ENCODE data around the gene MYL2.

The MYL2 gene

DNA sequence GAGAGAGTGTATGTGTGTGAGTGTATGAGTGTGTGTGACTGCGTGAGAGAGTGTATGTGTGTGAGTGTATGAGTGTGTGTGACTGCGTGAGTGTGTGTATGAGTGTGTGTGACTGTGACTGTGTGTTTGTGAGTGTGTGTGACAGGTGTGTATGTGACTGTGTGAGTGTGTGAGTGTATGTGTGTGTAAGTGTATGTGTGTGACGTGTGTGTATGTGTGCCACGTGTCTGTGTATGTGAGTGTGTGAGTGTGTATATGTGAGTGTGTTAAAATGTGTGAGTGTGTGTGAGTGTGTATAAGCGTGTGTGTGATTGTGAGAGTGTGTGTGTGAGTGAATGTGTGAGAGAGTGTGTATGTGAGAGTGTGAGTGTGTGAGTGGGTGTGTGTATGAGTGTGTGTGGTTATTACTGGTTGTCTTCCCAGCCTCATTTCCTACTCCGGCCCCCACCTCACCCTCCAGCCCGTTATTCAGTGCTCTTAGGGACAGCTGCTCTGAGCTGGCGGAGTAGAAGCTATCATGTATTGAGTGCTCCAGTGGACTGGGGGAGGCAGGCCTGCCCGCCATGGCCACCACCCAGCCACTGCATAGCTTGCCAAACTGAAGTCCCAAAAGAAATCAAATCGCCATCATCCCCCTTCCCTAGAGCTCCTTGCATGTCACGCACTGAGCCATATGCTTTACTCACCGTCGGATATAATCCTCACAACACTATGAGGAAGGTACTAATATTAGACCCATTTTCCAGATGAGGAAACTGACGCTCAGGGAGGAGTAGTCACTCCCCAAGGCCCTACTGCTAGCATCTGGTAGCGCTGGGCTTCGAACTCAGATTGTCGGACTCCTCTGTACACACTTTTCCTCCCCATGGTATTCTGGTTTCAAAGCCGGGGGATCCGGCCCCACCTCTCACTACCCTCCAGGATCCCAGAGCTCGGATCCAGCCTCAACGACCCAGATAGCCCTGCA, 10.3 kb upstream of the MYL2 start:
- DNase-seq (ENCODE audit: low spot score), result no peak

DNA sequence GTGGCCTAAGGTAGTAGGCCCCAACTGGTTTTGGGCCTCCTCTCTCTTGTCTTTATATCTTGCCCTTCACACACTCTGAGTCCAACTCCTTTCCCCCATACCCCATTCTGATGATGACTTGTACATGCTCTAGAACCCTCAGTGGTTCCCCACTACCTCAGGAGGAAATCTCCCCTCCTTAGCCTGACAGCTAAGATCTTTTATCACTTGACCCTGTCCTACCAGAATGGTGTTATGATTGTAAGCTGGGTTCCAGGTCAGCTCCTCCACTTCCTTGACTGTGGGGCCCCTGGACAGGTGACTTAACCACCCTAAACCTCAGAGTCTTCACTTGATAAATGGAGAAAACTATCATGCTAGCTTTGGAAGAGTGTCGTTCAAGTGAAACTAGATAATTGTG, 9.4 kb upstream of the MYL2 start:
- no peak for DNase-seq (ENCODE audit: low spot score)

DNA sequence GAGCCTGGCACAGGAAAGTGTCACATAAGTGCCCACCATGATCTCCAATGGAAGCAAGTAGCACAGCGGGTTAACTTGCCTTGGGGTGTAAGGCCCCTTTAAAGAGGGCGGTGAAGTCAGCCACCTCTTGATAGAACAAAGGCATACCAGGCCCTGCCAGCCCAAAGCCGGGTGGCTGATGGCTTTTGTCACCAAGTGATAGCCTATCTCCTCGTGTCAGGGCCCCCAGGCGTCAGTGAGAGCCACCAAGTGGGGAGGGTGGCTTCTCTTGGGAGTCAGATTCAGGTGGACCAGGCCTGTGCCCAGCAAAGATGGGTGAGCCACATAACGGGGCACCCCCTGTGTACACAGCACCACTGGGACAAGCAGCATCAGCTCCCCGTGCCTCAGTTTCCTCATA, 8.3 kb upstream of the MYL2 start:
- no peak for DNase-seq (ENCODE audit: low spot score)

DNA sequence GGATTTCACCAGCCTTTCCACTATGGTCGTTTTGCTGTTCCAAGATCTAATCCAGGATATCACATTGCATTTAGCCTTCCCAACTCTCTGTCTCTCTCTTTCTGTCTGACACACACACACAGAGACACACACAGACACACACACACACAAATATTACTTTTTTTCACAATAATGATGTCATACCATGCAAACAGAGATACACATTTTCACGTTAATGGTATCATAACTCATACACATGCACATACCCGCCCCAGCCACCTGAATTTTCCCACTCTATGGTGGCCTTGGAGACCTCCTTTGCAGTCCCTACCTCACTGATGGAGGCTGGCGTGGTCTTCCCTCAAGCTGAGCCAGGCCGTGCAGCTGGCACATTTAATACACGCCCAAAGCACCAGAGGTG, 7.2 kb upstream of the MYL2 start:
- DNase-seq (ENCODE audit: low spot score), result no peak

DNA sequence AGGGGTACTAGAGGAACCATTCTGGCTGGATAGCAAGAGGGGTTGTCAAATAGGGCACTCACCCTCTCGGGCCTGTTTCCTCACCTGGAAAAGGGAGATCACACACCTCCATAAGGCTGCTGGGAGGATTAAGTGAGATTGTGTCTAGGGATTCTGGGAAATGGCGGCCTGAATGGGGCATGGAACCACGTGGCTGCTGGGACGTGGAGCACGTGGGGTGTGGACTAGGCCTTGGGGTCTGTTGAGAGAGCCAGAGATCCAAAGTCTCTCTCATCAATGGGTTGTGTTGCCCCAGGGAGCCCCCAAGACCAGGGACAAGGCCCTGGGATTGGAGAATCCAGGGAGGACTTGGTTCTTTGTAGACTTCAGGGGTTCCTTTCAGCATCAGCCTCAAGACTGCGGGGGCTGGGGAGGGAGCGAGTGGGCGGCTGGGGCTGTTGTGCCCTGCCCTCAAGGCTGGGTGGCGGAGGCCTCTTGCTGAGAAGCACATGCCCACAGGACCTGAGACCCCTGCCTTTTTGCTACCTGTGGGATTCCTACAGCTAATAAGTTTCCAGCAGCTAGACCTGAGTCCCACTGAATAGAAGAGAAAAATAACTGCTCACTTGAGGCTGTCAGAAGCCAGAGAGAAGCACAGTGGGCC, 3.4 kb upstream of the MYL2 start:
- DNase-seq (ENCODE audit: low spot score), result no peak

DNA sequence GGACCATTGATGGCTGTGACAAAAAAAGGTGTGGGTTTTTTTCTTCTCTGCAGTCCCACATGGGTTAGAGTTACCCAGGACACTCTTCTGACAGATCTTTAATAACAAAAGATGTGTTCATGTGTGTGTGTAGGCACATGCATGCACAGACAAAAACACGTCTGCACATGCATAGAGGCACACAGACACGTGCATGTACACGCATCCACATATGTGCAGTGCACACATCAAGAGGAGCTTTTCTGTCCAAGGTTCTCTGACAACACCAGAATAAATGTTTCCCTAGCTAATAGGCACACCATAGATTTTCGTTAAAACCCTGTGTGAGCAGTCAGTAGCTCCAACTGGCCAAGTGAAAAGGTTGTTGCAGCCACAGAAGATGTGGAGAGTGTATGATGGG, 2.8 kb upstream of the MYL2 start:
- no peak for DNase-seq (ENCODE audit: low spot score)

DNA sequence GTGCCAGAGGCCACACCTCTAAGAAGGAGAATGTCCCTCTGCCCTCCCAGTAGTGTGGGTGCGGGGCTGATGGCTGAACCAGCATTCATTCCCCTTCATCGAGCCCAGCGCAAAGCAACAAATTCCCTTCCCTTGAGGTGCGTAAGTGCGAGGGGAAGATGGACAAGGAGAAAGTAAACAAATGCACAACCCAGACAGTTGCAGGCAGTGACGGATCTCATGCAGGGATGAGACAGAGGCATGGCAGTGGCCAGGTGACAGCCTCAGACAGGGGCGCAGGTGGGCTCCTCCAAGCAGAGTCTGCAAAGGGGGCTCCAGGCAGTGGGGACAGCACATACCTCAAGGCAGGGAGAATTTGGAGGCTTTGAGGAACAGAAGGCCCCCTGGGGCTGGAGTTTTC, 2.3 kb upstream of the MYL2 start:
- DNase-seq (ENCODE audit: low spot score), result no peak

DNA sequence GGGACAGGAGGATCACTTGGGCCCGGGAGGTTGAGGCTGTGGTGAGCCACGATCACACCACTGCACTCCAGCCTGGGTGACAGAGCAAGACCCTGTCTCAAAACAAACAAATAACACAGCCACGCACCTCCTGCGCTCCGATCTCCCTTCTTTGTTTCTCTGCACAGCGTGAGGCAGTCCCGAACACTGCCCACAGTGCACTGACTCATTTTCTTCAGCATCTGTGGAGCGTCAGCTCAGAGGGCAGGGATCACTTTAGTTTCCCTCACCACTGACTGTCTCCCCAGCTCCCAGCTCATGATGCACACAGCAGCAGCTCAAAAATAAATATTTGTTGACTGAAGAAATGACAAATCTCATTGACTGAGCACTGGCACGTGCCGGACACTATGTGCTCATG, 883 bp upstream of the MYL2 start:
- DNase-seq (ENCODE audit: low spot score), result no peak

DNA sequence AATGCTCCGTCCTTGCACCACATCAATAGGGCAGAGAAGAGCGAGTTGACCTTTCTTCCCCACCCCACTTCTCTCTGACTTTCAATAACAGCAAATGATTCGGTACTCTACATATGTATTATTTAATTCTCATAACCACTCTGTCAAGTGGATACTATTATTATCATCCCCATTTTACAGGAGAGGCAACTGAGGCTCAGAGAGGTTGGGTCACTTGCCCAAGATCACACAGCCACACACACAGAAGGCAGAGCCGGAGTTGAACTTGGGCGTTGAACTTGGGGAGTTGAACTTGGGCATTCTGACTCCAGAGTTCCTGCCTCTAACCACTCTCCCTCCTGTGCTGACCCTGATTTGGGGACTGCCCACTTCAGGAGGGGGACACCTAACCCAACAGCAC, 659 bp downstream of the MYL2 start:
- DNase-seq (ENCODE audit: low spot score), result no peak

DNA sequence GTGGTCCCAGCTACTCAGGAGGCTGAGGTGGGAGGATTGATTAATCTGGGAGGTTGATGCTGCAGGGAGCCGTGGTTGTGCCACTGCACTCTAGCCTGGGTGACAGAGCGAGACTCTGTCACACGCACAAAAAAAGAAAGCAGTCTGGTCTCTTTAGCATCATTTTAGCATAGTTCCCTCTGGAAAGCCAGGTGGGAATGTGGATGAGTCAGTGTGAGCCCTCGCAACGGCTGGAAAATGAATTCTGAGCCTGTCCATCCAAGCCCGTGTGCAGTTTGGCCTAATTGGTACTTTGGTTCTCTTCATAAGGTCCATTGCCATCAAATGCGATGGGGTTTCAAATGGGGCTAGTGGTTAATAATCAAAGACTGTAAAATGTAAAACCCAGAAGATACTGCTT, 2.4 kb downstream of the MYL2 start:
- no peak for DNase-seq (ENCODE audit: low spot score)

DNA sequence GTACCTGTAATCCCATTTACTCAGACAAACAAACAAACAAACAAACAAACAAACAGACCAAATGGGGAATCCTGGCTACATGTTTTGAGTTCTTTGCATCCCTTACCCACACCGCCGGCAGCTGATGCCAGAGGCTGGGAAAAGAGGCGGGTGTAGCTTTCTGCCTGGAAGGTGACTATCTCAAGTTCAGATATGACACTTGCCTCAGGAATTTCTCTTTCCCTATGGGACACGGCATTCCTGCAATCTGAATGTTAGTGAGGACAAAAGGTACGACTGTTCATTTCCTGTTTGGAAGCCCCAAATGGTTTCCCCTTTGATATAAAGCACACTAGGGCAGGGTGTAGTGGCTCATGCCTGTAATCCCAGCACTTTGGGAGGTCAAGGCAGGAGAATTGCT, 2.9 kb downstream of the MYL2 start:
- no peak for DNase-seq (ENCODE audit: low spot score)

DNA sequence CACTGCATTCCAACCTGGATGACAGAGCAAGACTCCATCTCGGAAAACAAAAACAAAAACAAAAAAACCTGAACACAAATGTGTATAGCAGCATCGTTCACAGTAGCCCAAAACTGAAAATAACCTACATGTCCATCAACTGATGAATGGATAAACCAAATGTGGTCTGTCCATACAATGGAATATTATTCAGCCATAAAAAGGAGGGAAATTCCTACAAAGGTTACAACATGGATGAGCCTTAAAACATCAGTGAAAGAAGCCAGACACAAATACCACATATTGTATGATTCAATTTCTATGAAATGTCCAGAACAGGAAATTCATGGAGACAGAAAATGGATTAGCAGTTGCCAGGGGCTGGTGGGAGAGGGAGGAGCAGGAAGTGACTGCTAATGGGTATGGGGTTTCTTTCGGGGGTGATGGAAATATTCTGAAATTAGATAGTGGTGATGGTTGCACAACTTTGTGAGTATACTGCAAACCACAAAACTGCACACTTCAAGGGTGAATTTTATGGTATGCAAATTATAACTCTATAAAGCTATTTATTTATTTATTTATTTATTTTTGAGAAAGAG, 4.0 kb downstream of the MYL2 start:
- no peak for DNase-seq (ENCODE audit: low spot score)

DNA sequence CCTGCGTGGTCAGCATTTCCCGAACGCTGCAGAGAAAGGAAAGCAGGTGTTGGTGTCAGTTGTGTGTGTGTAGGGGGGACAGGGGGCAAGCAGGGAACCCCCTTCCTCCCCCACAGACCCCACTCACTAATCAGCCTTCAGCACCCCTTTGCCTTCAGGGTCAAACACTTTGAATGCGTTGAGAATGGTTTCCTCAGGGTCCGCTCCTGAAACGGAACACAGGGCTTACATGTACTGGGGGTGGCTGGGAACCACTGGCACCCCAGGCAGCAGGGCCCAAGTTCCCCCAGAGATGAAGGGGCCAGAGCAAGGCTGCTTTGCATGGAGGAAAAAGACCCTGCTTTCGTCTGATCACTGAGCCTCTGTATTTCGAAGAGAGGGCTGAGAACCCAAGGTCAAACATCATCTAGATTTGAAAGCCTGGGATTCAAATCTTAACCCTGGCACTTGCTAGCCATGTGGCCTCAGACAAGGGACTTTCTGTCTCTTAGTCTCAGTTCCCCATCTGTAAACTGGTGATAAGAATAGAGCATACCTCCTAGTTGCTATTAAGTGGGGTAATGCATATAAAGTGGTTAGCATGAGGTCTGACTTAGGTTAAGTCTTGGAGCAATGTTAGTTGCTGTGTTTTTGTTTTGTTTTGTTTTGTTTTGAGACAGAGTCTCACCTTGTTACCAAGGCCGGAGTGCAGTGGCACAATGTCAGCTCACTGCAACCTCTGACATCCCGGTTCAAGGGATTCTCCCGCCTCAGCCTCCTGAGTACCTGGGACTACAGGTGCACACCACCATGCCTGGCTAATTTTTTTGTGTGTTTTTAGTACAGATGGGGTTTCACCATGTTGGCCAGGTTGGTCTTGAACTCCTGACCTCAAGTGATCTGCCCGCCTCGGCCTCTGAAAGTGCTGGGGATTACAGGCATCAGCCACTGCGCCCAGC, 7.0 kb downstream of the MYL2 start:
- no peak for DNase-seq (ENCODE audit: low spot score)

DNA sequence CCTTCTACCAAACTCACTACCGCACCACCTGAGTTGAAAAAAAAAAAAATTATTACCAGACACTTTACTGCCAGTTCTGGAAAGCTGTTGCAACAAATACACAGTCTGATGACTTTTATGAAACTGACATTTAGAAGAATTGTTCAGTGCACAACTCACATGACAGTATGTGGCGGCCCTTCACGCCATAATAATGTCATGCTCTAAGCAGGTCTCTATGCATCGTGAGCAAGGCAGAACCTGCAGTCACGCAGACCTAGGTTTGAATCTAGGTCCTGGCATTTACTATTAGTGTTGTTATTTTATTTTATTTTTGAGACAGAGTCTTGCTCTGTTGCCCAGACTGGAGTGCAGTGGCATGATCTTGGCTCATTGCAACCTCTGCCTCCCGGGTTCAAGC, 8.1 kb downstream of the MYL2 start:
- DNase-seq (ENCODE audit: low spot score), result no peak

DNA sequence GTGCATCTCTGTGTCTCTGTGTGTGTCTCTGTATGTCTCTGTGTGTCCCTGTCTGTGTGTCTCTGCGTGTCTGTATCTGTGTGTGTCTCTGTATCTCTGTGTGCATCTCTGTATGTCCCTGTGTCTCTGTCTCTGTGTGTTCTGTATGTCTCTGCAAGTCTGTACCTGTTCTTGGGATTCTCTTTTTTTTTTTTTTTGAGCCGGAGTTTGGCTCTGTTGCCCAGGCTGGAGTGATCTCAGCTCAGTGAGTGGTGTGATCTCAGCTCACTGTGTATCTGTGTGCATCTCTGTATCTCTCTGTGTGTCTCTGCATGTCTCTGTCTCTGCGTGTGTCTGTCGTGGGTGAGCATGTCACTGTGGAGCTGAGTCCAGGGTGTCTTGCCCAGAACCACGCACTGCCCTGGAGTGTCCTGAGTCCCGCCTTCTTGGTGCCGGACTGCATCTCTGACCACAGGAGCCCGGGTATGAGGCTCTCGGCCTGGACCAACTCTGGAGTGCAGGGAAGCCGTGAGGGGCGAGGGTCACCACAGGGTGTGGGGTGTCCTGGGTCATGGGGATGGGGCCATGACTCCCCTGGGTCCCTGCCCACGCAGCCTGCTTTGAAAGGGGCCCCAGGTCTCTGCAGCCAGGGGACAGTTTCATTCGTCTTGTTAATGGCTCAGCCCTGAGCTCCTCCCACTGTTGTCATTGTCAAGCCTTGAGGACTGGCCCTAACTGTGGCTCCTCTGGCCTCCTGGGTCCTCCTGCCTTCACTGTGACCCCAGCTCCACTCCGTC, 11.8 kb downstream of the MYL2 start:
- no peak for DNase-seq (ENCODE audit: low spot score)

DNA sequence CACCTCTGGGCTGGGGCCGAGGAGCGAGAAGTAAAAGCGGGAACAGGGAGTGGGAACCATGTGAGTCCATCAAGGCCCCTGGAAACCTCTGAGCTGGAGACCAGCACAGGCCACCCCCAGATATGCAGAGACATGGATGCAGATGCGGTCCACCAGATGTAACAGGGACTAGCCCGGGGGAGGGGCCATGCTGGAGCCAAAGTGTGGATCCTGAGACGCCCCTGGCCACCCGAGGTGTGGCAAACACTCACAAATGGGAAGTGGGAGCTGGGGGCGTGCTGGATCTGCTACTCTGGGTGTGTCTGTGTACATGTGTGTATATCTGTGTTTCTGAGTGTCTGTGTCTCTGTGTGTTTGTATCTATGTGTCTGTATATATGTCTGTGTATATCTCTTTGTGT, 12.8 kb downstream of the MYL2 start:
- DNase-seq (ENCODE audit: low spot score), result no peak

DNA sequence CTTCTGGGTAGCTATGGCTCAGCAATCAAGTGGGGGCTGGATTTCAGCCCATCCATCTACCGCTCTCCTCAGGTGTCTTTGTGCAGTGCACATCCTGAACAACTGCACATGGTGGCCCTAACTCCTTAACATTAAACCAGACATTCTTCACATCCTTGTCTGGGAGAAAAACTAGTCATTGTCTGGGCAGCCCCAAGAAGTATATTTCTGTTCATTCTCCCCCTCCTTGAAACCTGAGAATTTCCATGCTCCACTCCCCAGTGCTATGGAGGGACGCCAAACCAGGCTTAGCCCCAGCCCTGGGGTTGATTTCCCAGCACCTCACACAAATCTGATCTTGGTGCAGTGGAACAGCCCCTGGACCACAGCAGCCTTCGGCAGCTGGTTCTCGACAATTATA, 13.4 kb downstream of the MYL2 start:
- no peak for DNase-seq (ENCODE audit: low spot score)

DNA sequence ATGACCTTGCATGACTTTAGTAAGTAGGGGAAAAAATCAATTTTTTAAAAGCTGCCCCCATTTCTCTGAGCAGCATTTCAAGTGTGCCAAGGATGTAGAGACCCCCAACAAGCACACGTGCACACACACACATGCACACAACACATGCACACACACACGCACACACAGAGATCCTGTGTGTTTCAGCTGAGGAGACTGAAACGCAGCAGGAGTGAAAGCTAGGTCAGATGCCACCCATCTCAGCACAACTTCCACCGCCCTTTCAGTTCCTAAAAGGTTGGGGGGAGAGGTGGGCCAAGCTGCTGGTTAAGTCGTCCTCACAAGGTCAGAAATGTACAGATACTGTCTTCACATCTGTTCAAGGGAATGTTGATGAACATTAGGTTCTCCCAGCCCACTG, 13.9 kb downstream of the MYL2 start:
- no peak for DNase-seq (ENCODE audit: low spot score)

DNA sequence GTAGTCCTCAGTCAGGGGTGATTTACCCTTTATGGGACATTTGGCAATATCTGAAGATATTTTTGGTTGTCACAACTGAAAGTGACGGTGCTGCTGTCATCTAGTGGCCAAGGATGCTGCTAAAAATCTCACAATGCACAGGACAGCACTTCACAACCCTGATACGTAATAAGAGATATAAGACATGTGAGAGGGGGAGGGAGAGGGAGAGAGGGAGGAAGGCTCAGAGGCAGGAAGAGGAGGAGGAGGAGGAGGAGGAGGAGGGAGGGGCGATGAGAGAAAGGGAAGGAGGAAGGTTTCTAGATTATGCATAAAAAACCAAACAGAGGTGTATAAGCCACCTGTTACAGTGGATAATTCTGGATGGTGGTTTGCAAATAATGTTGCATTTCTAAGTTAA, 14.3 kb downstream of the MYL2 start:
- DNase-seq (ENCODE audit: low spot score), result no peak

DNA sequence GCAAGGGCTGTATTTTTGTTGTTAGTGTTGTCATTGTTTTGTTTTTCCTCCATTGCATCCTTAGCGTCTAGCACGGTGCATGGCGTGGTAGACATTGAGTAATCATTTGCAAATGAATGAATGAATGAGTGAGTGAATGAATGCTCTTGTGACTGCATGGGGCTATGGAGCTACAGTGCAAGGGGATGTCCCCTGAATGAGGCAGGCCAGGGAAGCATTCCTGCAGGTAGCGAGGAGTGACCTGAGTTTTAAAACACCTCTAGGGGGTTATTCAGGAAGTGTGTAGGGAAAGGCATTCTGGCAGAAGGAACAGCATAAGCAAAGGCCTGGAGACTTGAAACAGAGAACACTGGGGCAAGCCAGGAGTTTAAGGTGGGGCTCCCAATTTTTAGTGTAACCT, 16.9 kb downstream of the MYL2 start:
- DNase-seq (ENCODE audit: low spot score), result no peak

DNA sequence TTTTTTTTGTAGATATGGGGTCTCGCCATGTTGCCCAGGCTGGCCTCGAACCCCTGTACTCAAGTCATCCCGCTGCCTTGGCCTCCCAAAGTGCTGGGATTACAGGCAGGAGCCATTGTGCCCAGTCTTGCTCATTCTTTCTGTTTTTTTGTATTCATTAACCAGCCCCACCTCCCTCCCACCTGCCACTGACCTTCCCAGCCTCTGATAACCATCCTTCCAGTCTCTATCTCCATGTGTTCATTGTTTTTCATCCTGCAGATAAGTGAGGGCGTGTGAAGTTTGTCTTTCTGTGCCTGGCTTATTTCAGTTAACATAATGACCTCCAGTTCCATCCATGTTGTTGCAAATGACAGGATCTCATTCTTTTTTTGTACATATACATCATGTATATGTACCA, 19.0 kb downstream of the MYL2 start:
- no peak for DNase-seq (ENCODE audit: low spot score)

Data from Ammon's horn (tissue), 1 donor.